Large intestine (tissue), 3 donors: ENCODE measurements around the gene NXPH2. TPM values are rescaled to one million over a fixed set of nuclear protein-coding genes. Genes with fewer than 3 reads are reported as not detected.

Experiments used
- DNase-seq, 2 donors: peaks; one replicate each; pipeline versions ENCODE4 v3.0.0 to v3.0.0-alpha.2; 2013
- H3K27ac ChIP-seq: one replicate; pipeline ENCODE4 v1.5.1; 2013; ENCODE audit warnings: low read length
- H3K27me3 ChIP-seq: 2 replicates; pipeline ENCODE4 v1.6.1; 2013; ENCODE audit warnings: low read length; ENCODE audit not compliant: control insufficient read depth, insufficient read depth
- H3K36me3 ChIP-seq: 2 replicates; pipeline ENCODE4 v1.6.1; 2013; ENCODE audit warnings: low read length; ENCODE audit not compliant: control insufficient read depth, insufficient read depth
- H3K4me1 ChIP-seq: one replicate; pipeline ENCODE4 v1.6.1; 2013; ENCODE audit warnings: low read length; ENCODE audit not compliant: control insufficient read depth, insufficient read depth
- H3K4me3 ChIP-seq: one replicate; pipeline ENCODE4 v1.5.1; 2013; ENCODE audit warnings: low read length
- H3K9me3 ChIP-seq: one replicate; pipeline ENCODE4 v1.6.1; 2013; ENCODE audit warnings: mild to moderate bottlenecking, low read depth, low read length, moderate library complexity; ENCODE audit not compliant: control insufficient read depth
- WGBS: methylation state at CpG from one replicate; pipeline ENCODE4 v1.1.5; 2013; ENCODE audit warnings: low lambda C conversion rate; ENCODE audit not compliant: insufficient coverage; 5-methylcytosine and 5-hydroxymethylcytosine counted together
- polyA plus RNA-seq: library from polyadenylated mRNA; unstranded; fragments of 120-200 nt; gene quantifications from one replicate; pipeline ENCODE4 v1.2.1, GENCODE V29; 2013

NXPH2 gene
- polyA plus RNA-seq, 1 donor = 2.5 TPM

GRCh38 chr2:138727956-138728355 lies 52.2 kb downstream of the NXPH2 start:
- Histone ChIP-seq H3K4me1 (peaks cover 9% of the 10 kb centered on the region), H3K27me3 (no peaks in the 10 kb centered on the region), H3K27ac (no peak overlapping the region), H3K9me3 (no peaks in the 10 kb centered on the region), H3K36me3 (no peaks in the 10 kb centered on the region), H3K4me3 (no peak overlapping the region)
- no peak for DNase-seq
- no CpG with 5 or more reads among the region's 1 CpG for whole genome bisulfite sequencing

- DNase-seq = no peak
- Histone ChIP-seq H3K27me3 (no peaks in the 10 kb centered on the region), H3K36me3 (no peaks in the 10 kb centered on the region), H3K27ac (no peak overlapping the region), H3K9me3 (no peaks in the 10 kb centered on the region), H3K4me1 (peaks cover 9% of the 10 kb centered on the region), H3K4me3 (no peak overlapping the region)
These were observed 53.5 kb downstream of the NXPH2 start for GRCh38 chr2:138726681-138727080.

- no CpG with 5 or more reads among the region's 2 CpGs for WGBS
- no peaks in the 10 kb centered on the region for H3K9me3 ChIP-seq
- DNase-seq = peak in 1 of 2 donors; percentile 36
- H3K27ac ChIP-seq = peak overlapping the region; percentile 1
- H3K27me3 ChIP-seq = no peaks in the 10 kb centered on the region
- peaks cover 9% of the 10 kb centered on the region for H3K4me1 ChIP-seq
- no peak overlapping the region for H3K4me3 ChIP-seq
- no peaks in the 10 kb centered on the region for H3K36me3 ChIP-seq
These were observed 55.3 kb downstream of the NXPH2 start for GRCh38 chr2:138724729-138725459.

- H3K9me3 ChIP-seq = no peaks in the 10 kb centered on the region
- no CpG with 5 or more reads among the region's 2 CpGs for WGBS
- peaks cover 9% of the 10 kb centered on the region for H3K4me1 ChIP-seq
- no peaks in the 10 kb centered on the region for H3K27me3 ChIP-seq
- no peak overlapping the region for H3K4me3 ChIP-seq
- DNase-seq = no peak
- no peaks in the 10 kb centered on the region for H3K36me3 ChIP-seq
- H3K27ac ChIP-seq = peak overlapping the region; percentile 1
These were observed 55.9 kb downstream of the NXPH2 start for GRCh38 chr2:138724327-138724726.

GRCh38 chr2:138723196-138723987 lies 56.8 kb downstream of the NXPH2 start:
- Histone ChIP-seq H3K27ac (no peak overlapping the region), H3K9me3 (no peaks in the 10 kb centered on the region), H3K27me3 (no peaks in the 10 kb centered on the region), H3K36me3 (no peaks in the 10 kb centered on the region), H3K4me1 (peaks cover 9% of the 10 kb centered on the region), H3K4me3 (no peak overlapping the region)
- WGBS = no CpG with 5 or more reads among the region's 7 CpGs
- no peak for DNase-seq

- Histone ChIP-seq H3K27ac (no peak overlapping the region), H3K4me1 (peaks cover 9% of the 10 kb centered on the region), H3K27me3 (no peaks in the 10 kb centered on the region), H3K9me3 (no peaks in the 10 kb centered on the region), H3K4me3 (no peak overlapping the region), H3K36me3 (no peaks in the 10 kb centered on the region)
- DNase-seq = no peak
- WGBS = 80% methylated on average over 1 of the region's 4 CpGs
These were observed 57.9 kb downstream of the NXPH2 start for GRCh38 chr2:138722316-138722715.

GRCh38 chr2:138720035-138720838 lies 60.0 kb downstream of the NXPH2 start:
- Histone ChIP-seq H3K36me3 (no peaks in the 10 kb centered on the region), H3K27ac (no peak overlapping the region), H3K9me3 (no peaks in the 10 kb centered on the region), H3K4me3 (no peak overlapping the region), H3K27me3 (no peaks in the 10 kb centered on the region), H3K4me1 (peaks cover 9% of the 10 kb centered on the region)
- 60% methylated on average over 2 of the region's 11 CpGs for WGBS
- DNase-seq = no peak

GRCh38 chr2:138718405-138718804 lies 61.8 kb downstream of the NXPH2 start:
- H3K4me3 ChIP-seq = no peak overlapping the region
- H3K36me3 ChIP-seq = no peaks in the 10 kb centered on the region
- no peaks in the 10 kb centered on the region for H3K9me3 ChIP-seq
- no peak overlapping the region for H3K27ac ChIP-seq
- DNase-seq = no peak
- H3K27me3 ChIP-seq = no peaks in the 10 kb centered on the region
- no peaks in the 10 kb centered on the region for H3K4me1 ChIP-seq

- DNase-seq = no peak
- no peaks in the 10 kb centered on the region for H3K4me1 ChIP-seq
- no peaks in the 10 kb centered on the region for H3K36me3 ChIP-seq
- no CpG with 5 or more reads among the region's 5 CpGs for WGBS
- H3K4me3 ChIP-seq = no peak overlapping the region
- H3K27ac ChIP-seq = no peak overlapping the region
- H3K27me3 ChIP-seq = no peaks in the 10 kb centered on the region
- H3K9me3 ChIP-seq = no peaks in the 10 kb centered on the region
These were observed 64.0 kb downstream of the NXPH2 start for GRCh38 chr2:138716183-138716582.

GRCh38 chr2:138713504-138713903 lies 66.7 kb downstream of the NXPH2 start:
- H3K9me3 ChIP-seq = no peaks in the 10 kb centered on the region
- no peaks in the 10 kb centered on the region for H3K27me3 ChIP-seq
- no peaks in the 10 kb centered on the region for H3K4me1 ChIP-seq
- no peak for DNase-seq
- H3K27ac ChIP-seq = no peak overlapping the region
- no CpG with 5 or more reads among the region's 5 CpGs for WGBS
- H3K36me3 ChIP-seq = no peaks in the 10 kb centered on the region
- H3K4me3 ChIP-seq = no peak overlapping the region
